Activated CD4-positive, CD25-positive, alpha-beta regulatory T cell treated with anti-CD3 and anti-CD28 coated beads, Interleukin-2, amount 50 U/mL, for 72 hours (primary cell): Measurements from ENCODE around the gene SMKR1.
"Not testable (repeated sequence)": the region's sequence is repeated elsewhere in the genome, so short reads cannot be mapped to it uniquely, and the experiment has no call there.

Experiments
- DNase-seq: peaks from one replicate; pipeline ENCODE4 v3.0.0; 2021

The SMKR1 gene

DNA sequence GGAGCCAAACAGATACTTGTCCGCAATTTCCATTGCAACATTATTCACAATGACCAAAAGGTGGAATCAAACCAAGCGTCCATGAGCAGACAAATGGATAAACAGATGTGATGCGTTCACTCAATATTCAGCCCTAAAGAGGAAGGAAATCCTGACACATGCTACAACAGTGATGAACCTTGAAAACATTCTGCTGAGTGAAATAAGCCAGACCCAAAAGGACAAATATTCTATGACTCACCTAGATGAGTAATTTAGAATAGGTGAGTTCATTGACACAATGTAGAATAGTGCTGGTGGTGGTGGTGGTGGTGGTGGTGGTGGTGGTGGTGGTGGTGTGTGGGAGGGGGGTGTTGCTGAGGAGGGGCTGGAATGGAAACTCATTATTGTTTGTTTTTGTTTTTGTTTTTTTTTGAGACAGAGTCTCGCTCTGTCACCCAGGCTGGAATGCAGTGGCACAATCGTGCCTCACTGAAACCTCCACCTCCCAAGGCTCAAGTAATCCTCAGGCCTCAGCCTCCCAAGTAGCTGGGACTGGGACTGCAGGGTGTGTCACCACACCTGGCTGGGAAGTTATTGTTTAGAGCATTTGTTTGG is 28.6 kb downstream of the SMKR1 start:
- DNase-seq, result peak; percentile 40

DNA sequence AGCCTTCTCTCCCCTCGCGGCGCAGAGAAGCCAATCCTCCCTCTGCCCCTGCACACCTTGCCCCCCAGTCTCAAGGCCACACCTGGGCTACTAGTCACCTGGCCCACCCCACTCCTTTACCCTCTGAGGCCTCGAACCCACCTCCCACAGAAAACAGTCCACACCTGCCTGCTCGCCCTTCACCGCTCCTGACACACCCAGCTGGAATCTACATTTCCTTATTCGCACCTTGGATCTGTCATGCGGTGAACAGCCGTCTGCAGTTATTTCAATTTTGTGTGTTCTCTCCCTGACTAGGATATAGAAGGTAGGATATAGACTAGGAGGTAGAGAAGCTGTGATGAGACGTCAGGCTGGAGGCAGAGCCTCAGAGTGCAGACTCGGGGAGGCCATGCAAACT is 29.4 kb downstream of the SMKR1 start:
- DNase-seq, result no peak

DNA sequence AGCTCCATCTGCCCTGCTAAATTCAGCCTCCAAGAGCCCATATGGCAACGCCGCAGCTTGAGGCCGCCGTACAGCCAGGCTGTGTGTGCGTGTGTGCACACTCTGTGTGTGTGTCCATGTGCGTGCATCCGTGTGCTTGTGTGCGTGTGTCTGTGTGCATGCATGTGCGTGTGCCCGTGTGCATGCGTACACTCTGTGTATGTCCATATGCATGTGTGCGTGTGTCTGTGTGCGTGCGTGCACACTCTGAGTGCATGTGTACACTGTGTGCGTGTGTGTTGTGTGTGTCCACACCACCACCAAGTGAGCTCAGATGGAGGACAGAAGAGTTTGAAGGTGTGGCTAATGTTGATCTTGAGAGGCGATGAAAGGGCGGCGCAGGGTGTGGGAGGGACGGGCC is 30.0 kb downstream of the SMKR1 start:
- DNase-seq, result no peak

DNA sequence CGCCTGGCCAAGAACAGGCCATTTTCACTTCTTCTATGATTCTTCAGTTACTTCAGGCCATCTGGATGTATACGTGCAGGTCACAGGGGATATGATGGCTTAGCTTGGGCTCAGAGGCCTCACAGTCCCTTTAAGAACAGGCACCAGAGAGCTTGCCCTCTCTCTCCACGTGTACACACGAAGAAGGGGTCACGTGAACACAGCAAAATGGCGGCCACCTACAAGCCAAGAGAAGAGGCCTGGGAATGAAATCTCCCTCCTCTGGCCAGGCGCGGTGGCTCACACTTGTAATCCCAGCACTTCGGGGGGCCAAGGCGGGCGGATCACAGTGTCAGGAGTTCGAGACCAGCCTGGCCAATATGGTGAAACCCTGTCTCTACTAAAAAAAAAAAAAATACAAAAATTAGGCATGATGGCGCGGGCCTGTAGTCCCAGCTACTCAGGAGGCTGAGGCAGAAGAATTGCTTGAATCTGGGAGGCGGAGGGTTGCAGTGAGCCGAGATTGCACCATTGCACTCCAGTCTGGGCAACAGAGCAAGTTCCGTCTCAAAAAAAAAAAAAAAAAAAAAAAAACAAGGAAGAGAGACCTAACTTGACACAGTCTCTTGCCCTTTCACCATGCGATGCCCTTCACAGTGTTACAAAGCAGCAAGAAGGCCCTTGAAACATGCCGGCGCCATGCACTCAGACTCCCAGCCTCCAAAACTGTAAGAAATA is 32.4 kb downstream of the SMKR1 start:
- DNase-seq, result not testable (repeated sequence)

DNA sequence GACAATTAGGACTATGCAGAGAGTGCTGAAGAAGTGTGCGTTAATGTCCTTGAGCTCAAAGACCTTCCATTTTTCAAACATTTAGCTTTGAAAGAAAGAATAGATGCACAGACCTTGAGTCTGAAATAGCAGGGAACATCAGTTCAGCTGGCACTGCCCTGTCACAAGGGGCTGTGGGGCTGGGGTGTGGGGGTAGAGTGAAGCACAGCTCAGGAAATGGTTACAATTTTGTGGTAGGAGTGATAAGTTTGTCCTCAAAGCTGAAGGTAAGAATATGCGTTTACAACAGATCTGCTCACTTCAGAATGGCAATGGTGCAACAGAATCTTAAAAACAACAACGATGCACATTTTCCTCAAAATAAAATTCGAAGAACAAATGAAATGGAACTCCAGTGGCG is 33.6 kb downstream of the SMKR1 start:
- no peak for DNase-seq

DNA sequence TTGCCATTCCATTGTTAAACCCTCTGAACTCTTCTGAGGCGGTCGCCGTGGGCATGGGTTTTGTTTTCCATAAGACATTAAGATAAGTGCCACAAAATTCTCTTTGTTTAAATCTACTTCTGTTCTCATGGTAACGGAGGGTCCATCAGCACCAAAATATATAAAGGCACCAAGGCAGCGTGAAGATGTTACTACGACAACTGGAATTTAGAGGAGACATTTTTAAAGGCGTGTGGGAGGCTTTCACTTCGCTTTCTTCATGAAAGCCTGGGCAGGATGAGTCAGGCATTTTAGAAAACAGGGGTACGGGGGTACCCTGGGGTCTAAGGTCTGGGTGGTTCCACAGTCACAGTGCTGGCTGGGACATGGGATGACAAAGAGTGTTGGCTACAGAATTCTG is 34.0 kb downstream of the SMKR1 start:
- no peak for DNase-seq

DNA sequence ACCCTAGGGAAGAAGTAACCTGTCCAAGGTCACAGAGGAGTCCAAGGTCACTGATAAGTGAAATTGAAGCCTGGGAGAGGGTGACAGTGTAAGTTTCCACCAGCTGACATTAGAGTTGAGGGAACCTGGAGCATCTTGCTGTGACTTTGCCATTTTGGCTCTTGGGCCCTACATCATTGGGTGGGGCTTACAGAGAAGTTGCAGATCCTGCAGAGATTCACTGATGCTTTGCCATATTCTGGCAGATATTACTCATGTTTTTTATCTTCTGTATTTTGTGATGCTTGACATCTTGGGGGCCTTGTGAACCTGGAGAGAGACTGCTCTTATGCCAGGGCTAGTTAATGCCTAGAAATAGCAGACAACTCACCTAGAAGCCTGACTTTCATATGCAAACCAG is 36.5 kb downstream of the SMKR1 start:
- DNase-seq, result no peak

DNA sequence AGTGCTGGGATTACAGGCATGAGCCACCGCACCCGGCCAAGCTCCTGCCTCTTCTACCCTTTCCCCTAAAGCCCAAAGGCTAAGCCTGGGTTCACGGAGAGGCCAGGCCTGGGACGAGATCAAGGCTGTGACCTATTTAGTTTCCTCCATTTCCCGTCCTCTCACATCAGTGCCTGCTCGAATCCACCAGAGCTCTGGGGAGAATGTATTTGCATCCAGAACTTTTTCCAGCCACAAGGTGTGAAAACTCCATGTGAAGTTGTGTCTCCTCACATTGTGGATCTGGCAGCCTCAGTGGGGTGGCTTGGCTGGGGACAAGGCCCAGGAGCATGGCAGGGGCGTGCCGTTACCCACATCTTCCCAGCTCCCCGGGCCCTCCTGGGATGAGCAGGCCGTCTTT is 38.0 kb downstream of the SMKR1 start:
- no peak for DNase-seq

DNA sequence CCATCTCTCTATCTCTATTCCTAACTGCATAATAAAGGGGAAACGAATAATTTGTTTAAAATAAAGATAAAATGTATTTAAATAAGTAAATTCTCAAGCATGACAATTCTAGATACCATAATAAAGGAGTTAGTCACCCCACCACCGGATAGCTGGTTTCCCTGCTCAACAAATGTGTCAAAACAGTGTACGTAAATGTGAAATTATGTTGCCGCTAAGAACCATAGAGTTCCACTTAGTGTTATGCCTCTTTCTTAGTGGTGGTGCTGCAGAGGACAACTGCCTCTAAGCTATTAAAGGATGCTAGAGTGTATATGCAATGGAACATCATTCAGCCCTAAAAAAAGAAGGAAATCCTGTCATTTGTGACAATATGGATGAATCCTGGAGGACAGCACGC is 42.4 kb downstream of the SMKR1 start:
- no peak for DNase-seq

DNA sequence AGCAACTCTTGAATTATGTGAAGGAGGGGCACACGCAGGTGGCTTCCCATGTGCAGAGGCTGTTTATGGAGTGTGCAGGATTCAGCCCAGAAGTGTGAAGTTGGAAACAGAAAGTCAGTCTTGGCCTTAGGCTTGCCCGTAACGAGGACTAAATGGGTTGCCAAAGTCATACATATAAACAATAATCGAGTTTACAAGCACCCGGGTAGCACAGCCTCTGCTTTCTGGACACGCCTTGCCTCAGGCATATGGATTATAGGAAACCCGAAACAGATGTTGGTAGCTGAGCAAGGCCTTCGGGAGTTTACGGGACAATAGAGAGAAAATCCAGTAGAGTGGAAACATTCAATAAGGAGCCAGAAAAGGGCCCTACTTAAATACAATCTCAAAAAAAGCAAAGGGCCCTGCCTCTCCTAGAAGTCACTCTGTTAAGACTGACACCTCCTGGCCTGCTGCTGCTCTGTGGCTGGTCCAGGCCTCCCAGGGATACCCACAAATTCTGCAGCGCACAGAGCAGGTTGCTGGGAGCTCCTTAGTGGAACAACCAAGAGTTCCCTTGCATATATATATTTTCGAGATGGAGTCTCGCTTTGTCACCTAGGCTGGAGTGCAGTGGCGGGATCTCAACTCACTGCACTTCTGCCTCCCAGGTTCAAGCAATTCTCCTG is 48.5 kb downstream of the SMKR1 start:
- DNase-seq, result no peak

DNA sequence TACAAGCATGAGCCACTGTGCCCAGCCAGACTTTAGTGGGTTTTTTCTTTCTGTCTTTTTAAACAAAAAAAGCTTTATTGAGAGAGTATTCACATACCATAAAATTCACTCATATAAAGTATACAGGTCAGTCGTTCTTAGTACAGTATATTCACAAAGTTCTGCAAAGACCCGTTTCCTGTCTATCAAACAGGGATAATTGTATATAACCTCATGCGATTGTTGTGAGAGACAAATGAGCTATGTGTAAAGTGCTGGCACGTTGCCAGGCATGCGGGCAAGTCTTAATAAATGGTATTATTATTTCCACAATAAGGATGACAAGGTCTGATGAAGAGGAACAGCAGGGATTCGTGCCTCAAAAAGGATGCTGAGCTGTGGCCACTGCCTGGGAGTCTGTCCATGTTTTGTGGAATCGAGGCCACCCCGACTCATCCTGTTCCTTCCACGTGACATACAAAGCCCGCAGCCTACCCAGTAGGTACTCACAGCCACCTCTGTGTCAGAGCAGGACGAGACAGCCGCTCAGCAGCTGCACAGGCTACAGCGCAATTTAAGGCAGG is 51.6 kb downstream of the SMKR1 start:
- no peak for DNase-seq

DNA sequence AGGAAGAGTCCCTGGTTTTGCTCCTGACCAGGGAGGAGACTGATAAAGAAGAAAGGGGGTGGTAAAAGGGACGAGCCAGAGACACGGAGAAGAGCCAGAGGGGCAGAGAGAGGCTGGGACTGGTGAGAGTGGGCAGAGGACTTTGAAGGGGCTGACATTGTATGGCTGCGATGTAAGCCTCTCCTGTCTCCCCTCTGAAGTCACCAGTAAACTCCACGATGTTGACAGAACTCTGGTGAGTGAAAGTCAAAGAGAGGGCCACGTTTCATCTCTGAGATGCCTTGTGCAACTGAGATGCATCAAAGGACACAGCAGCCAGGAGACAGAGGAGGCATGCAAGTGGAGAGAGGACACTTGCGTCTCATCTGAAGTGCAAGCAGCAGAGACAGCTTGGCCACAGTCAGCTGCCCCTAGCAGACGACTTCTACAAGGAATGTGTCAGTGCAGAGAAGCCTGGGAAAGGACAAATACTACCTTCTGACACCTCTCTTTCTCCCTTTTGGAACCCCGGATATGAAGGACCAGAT is 54.3 kb downstream of the SMKR1 start:
- no peak for DNase-seq

DNA sequence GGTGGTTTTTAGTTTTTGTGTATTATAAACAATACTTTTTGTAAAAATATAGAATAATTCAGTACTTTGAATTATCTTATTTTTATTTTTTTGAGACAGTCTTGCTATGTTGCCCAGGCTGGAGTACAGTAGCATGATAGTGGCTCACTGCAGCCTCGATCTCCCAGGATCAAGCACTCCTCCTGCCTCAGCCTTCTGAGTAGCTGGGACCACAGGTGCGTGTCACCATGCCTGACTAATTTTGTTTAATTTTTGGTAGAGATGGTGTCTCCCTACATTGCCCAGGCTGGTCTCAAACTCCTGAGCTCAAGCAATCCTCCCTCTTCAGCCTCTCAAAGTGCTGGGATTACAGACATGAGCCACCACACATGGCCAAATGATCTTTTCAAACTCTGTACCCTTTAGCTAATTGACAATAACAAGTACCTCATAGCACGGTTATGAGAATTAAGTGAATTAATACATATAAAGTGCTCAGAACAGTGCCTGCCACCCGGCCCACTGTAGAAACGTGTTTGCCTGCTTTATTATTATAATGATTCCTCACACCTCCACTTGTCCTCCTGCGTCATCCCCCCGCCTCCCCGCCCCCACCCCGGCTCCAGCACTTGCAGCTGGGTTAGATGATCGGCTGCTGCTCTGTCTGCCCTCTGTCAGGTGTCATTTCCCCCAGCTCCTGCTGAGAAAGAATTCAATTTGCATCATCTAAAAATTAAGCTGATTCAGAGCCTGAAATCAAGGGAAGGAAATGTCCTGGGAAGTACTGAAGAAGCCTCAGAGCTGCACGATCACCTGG is 55.6 kb downstream of the SMKR1 start:
- DNase-seq, result no peak

DNA sequence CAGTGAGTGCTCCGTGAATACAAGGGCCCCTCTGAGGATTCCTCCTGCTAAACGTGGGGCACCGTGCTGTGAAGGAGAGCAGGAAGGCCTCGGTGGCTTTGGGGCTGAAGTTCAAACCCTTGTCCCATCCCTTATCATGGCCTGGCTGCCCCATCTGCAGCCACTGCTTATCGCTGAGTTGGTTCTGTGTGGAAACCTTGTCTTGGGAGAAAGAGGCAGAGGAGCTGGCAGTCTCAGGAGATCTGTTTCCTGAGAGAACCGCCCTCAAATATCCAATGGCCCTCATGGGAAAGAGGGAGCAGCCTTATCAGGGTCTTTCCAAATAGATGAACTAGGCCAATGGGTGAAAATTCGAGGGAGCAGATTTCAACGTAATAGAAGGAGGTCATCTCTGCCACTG is 57.2 kb downstream of the SMKR1 start:
- no peak for DNase-seq

DNA sequence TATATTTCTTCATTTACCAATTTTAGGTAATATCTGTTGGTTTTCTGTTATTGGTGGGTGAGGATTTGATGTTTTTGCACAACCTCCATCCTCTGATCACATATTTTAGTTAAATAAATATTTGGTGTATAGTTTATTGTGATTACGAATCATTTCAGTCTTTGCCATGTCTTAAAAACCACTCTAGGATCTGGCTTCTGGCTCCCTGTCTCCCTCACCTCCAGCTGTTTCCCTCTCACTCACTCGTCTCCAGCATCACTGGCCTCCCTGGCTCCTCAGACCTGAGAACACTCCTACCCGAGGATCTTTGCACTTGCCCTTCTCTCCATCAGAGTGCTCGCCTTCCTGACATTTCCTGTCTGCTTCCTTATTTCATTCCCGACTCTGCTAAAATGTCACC is 58.5 kb downstream of the SMKR1 start:
- no peak for DNase-seq

DNA sequence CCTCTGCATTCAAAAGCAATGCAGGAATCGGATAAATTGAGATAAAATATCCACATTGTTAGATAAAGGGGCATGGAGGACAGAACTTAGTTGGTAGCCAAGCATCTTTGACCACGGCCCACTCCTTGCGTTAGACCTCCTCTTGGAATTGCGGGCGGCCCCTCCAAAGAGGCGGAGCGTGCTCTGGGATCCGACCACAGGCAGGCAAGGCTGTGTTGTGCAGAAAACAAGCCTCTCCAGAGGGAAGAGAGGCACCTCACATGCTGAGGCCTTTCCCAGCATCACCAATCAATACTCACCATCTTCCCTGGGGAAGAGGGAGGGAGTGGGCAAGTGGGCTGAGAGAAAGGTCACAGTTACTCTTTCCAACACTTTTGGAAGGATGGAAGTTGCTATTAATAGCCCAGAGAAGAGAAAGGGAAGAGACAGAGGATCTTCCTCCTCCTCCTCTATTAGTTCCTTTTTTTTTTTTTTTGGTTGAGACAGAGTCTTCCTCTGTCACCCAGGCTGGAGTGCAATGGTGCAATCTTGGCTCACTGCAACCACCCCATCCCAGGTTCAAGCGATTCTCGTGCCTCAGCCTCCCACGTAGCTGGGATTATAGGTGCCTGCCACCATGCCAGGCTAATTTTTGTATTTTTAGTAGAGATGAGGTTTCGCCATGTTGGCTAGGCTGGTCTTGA is 59.5 kb downstream of the SMKR1 start:
- DNase-seq, result no peak
